D721Med (cell line): Measurements from ENCODE around the gene CASQ1.

ENCODE experiments used
- DNase-seq: peaks from one replicate; pipeline ENCODE4 v3.0.0; 2011; ENCODE audit warnings: low spot score; ENCODE audit not compliant: insufficient read length
- FAIRE-seq: peaks from 2 replicates; lab custom pipeline; 2011; peaks lifted over from hg19 to GRCh38; lab: Jason Lieb, UNC
- CTCF ChIP-seq: IDR thresholded peaks from 2 replicates; pipeline ENCODE4 v1.5.1; 2012; ENCODE audit warnings: mild to moderate bottlenecking, control low read depth; ENCODE audit not compliant: insufficient read depth; ENCODE audit errors: missing control alignments

Gene CASQ1

GRCh38 chr1:160228431-160228830 lies 38.1 kb downstream of the CASQ1 start:
- DNase-seq = no peak
- no peak for TF ChIP-seq CTCF
- peak; percentile 29 for FAIRE-seq

- DNase-seq (no peak), FAIRE-seq (peak; percentile 21)
- TF ChIP-seq CTCF = no peak
Measured at GRCh38 chr1:160232911-160233310, 42.5 kb downstream of the CASQ1 start.

GRCh38 chr1:160236806-160237205 lies 46.4 kb downstream of the CASQ1 start:
- DNase-seq (no peak), FAIRE-seq (no peak)
- no peak for TF ChIP-seq CTCF

- TF ChIP-seq CTCF = no peak
- FAIRE-seq (no peak), DNase-seq (no peak)
Measured at GRCh38 chr1:160237558-160237957, 47.2 kb downstream of the CASQ1 start.

- TF ChIP-seq CTCF = no peak
- no peak for FAIRE-seq
- no peak for DNase-seq
Measured at GRCh38 chr1:160238408-160238807, 48.0 kb downstream of the CASQ1 start.

GRCh38 chr1:160239582-160240299 lies 49.4 kb downstream of the CASQ1 start:
- no peak for DNase-seq
- TF ChIP-seq CTCF = no peak
- FAIRE-seq = no peak

GRCh38 chr1:160243767-160244166 lies 53.4 kb downstream of the CASQ1 start:
- FAIRE-seq (peak; percentile 16), DNase-seq (no peak)
- TF ChIP-seq CTCF = no peak
